ENCODE data around the gene FICD.
"Not testable (repeated sequence)": the region's sequence is repeated elsewhere in the genome, so short reads cannot be mapped to it uniquely, and the experiment has no call there.

The FICD gene

GRCh38 chr12:108514973-108515814, at the start of gene FICD:
TSS of gene FICD (plus strand) at chr12:108515277. CDS start at chr12:108516973, 1,696 bp downstream.
- FAIRE-seq (peak; percentile 92), DNase-seq (ENCODE audit: insufficient read length, low spot score) (peak; percentile 97)

DNA sequence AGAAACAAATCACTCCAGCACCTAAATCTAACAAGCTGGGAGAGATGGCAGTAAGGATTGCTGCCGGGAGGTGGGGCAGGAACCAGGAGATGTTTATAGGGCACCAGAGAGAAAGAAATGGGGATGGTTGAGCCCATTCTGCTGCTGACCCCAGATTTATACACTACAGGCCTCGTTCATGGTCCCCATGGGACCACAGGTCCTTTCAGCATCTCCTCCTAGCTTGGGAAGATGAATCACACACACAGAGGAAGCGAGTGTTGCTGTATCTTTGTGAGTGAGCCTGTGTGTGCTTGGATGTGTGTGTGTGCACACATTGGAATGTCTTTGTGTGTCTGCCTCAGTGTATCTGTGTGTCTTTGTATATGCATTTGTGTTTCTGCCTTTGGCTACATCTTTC, 49.7 kb upstream of the FICD start:
- no peak for FAIRE-seq
- no peak for DNase-seq (ENCODE audit: insufficient read length, low spot score)

DNA sequence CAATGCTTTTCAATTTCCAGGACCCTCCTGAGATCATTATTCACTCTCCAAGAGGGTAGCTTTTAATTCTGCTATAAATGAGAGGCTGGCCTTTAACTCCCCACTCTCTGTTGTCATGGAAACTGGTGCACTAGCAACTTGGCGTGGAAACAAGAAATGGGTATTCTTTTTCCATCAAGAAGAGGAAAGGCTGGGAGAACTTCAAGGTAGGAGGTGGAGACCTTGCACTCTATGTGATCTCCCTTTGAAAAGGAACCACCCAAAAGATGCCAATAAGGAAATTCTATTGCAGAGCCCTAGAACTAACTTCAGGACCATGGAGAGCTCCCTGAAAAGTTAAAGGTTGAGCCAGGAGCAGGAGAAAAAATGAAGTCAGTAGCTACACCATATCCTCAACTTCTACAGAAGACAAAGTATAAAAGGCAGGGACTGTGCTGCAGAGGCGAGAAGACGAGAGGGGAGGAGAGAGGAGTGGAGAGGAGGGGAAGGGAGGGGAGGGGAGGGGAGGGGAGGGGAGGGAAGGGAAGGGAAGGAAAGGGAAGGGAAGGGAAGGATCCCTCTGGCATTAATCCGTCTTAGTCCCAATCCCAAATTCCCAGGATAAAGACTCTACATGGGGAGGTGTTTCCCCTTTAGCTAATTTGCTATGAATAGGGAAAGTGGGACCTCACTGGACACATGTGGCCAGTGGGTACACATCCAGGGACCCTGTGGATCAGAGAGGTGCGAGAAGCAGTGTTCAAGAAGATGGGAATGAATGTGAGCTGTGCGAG, 46.7 kb upstream of the FICD start:
- FAIRE-seq (no peak), DNase-seq (ENCODE audit: insufficient read length, low spot score) (peak; percentile 51)

DNA sequence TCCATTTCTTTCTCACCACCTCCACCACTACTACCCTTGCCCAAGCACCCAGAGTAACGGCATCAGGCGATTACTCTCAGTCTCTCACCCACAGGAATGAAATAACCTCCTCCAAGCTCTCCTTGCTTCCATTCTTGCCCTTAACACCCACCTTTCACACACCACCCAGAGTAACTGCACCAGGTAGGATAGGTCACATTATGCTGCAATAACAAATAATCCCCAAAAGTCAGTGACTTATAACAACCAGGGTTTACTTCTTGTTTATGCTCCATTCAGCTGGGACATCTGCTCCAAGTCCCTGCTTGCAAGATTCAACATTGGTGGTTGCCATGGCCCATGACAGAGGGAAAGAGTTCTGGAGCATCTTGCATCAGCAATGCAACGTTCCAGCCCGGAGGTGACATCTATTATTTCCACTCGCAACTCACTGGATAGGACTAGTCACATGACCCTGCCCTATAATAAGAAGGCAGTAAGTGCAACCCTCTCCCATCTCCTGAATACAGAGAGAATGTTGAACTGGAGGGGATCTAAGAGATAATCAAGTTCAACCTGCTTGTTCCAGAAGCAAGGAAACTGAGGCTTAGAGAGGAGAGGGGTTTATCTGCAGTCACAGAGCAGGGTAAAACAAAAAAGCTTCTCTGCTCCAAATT, 41.5 kb upstream of the FICD start:
- FAIRE-seq (no peak), DNase-seq (ENCODE audit: insufficient read length, low spot score) (no peak)

GRCh38 chr12:108475396-108475795, 39.7 kb upstream of the FICD start:
- no peak for FAIRE-seq
- no peak for DNase-seq (ENCODE audit: insufficient read length, low spot score)

DNA sequence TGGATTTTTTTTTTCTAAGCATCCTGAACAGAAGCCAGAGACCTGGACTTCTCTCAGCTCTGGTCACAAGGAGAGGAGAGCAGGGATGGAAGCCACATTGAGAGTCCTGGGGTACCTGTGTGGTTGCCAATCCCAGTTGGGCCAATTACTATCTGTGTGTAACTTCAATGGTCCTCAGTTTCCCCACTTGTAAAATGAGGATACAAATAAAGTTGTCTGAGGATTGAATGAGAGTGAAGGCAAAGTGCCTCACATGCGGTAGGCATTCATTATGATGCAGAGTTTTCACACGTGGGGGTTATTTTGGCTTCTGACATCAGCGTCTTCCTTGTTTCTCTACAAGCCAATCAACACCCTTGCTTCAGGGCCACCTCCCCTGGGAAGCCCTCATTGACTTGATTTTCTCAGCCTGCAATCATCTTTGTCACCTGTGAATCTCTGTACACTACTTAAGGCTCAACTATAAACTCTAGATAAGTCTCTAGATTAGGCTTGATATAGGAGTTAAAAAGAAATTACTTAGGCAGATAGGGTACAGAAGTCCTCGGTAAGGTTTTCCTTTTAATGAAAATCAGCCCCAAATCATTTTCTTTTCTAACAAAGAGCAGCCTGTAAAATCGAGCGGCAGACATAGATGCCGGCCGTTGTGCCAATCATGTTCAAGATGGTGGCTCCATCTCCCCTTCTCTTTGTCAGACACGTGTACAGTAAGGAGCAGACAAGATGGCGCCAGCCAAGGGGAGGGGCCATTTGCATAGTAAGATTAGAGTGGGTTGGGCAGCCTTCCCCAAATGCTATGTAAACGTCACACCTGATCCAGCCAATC, 37.8 kb upstream of the FICD start:
- DNase-seq (ENCODE audit: insufficient read length, low spot score) = no peak
- FAIRE-seq = no peak

DNA sequence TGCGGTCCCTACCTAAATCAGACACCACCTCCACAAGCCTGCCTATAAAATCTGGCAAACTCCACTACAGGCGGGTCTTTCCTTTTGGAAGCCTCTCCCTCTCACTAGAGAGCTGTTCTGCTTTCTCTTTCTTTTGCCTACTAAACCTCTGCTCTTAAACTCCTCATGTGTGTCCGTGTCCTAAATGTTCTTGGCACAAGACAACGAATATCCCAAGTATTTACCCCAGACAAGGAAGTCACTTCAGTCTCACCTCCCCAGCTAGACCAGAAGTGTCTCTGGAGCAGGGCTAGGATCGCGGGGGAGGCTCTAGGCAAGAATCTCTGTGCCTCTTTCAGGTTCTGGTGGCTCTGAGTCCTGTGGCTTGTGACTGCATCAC, 37.2 kb upstream of the FICD start:
- DNase-seq (ENCODE audit: insufficient read length, low spot score) (no peak), FAIRE-seq (no peak)

GRCh38 chr12:108478611-108479206, 36.4 kb upstream of the FICD start:
- no peak for FAIRE-seq
- no peak for DNase-seq (ENCODE audit: insufficient read length, low spot score)

DNA sequence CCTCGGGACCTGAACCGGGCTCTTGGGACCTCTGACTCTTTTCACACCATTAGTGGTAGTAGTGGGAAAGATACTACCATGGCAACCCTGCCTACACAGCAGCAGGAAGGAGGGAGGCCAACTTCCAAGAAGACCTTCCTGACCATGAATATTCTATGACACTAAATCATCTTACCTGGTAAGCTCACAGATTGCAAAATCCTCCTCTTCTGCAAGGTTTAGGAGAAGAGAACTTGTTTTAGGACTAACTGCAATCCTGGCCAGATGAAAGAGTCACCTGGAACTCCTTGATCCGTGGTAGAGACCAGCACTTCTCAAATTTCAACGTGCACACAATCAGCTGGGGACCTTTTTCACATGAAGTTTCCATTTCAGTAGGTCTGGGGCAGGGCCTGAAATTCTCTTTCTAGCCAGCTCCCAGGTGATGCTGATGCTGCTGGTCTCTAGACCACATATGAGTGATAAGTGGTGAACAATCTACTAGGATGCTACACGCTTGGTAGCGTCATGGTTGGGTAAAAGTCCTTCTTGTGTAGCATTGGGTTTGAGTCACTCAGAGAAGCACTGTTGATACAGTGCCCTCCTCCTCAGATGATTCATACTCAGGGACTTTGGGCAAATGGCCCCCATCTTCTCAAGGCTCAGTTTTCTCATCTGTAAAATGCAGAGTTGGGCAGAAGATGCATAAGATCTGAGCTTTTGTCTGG, 35.6 kb upstream of the FICD start:
- DNase-seq (ENCODE audit: insufficient read length, low spot score) = no peak
- no peak for FAIRE-seq

- DNase-seq (ENCODE audit: insufficient read length, low spot score) (no peak), FAIRE-seq (no peak)
These were observed 32.3 kb upstream of the FICD start for GRCh38 chr12:108482717-108483212.

DNA sequence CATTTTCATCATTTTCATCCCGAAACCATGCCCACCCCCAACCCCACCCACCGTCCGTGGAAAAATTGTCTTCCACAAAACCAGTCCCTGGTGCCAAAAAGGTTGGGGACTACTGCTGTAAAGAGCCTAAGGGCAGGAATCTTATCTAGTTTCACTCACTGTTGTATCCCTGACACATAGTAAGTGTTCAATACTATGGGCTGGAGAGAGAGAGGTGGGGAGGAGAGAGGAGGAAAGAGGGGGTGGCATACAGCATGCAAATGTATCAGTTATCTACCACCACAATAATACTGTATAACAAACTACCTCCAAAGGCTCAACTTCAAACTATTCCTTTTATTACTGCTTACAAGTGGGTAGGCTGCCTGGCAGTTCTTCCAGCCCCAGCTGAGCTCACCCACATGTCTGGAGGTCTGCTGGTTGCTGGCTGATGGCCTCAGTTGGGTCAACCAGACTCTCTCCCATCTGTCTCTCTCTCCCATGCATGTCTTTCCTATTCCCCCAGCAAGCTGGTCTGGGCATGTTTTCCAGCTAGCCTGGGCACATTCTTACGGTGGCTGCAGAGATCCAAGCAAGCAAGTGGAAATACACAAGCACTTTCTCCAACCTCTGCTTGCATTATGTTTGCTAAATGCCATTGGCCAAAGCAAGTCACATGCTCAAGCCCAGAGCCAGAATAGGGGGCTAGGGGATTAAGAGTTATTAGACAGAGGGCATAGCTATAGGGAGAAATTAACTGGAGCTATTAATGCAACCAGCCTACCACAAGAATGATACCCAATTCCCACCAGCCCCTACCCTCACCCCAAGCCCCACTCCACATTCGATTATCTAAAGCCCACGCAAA, 31.6 kb upstream of the FICD start:
- DNase-seq (ENCODE audit: insufficient read length, low spot score) (no peak), FAIRE-seq (no peak)

GRCh38 chr12:108484431-108484830, 30.6 kb upstream of the FICD start:
- DNase-seq (ENCODE audit: insufficient read length, low spot score) (no peak), FAIRE-seq (no peak)

DNA sequence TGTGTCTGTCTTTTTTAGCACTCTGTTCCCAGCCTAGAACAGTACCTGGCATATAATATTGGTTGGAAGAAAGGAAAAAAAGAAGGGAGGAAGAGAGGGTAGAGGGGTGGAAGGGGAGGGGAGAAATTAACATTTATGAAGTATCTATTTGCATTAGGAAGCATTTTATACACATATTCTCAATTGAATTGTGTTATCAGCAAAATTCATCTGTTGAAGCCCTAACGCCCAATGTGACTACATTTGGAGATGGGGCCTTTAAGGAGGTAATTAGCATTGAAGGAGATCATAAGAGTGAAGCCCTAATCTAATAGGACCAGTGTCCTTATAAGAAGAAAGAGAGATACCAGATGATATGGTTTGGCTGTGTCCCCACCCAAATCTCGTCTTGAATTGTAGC, 30.2 kb upstream of the FICD start:
- FAIRE-seq = no peak

DNA sequence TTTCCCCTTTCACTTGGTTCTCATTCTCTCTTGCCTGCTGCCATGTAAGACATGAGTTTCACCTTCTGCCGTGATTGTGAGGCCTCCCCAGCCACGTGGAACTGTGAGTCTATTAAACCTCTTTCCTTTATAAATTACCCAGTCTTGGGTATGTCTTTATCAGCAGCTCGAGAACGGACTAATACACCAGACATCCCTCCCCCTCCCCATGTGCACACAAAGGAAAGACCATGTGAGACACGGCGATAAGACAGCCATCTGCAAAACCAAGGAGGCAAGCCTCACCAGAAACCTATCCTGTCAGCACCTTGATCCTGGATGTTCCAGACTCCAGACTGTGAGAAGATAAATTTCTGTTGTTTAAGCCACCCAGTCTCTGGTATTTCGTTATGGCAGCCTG, 29.7 kb upstream of the FICD start:
- not testable (repeated sequence) for DNase-seq (ENCODE audit: insufficient read length, low spot score); FAIRE-seq

More for the DNA sequence above, 30.2 kb upstream of the FICD start:
- no peak for DNase-seq (ENCODE audit: insufficient read length, low spot score)

DNA sequence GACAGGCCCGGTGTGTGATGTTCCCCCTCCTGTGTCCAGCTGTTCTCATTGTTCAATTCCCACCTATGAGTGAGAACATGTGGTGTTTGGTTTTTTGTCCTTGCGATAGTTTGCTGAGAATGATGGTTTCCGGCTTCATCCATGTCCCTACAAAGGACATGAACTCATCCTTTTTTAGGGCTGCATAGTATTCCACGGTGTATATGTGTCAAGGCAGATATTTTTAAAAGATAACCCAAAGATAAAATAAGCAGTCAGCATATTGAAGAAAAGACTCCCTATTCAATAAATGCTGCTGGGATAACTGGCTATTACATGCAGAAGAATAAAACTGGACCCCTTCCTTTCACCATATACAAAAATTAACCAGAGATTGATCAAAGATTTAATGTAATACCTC, 28.0 kb upstream of the FICD start:
- DNase-seq (ENCODE audit: insufficient read length, low spot score); FAIRE-seq: not testable (repeated sequence)

- no peak for DNase-seq (ENCODE audit: insufficient read length, low spot score)
- FAIRE-seq = no peak
These were observed 23.8 kb upstream of the FICD start for GRCh38 chr12:108491256-108491655.

- peak; percentile 25 for DNase-seq (ENCODE audit: insufficient read length, low spot score)
- FAIRE-seq = no peak
These were observed 20.0 kb upstream of the FICD start for GRCh38 chr12:108495054-108495453.

GRCh38 chr12:108495823-108496579, 19.1 kb upstream of the FICD start:
- FAIRE-seq = no peak

More at GRCh38 chr12:108495823-108496579, 19.1 kb upstream of the FICD start:
- DNase-seq (ENCODE audit: insufficient read length, low spot score) = no peak

Data from HTR-8/SVneo (cell line).